ENCODE data around the gene ERICH6B. TPM values are rescaled to one million over a fixed set of nuclear protein-coding genes. Genes with fewer than 3 reads are reported as not detected.

Gene ERICH6B
- total RNA-seq, 2 experiments from 2014 or later = not detected

DNA sequence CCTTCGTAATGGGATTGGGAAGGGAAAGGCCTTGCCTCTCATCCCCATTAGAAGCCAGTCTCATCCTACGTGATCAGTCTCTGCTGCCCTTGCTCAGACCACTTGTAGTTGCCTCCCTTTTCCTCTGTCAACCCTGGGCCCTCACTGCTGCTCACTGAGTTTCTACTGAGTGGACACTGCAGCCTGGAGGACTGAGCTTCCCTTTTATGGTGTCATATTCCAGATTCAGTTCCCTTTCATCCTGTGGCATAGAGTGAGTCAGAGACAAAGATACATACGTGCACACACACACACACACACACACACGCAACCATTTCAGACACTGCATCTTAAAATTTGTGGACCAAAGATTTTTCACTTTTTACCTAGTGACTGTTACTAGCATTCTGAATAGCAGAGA, 94.2 kb downstream of the ERICH6B start:
- Mint-ChIP-seq H3K4me3 (no peak overlapping the region), H3K4me1 (peaks cover 8% of the 10 kb centered on the region), H3K9me3 (no peaks in the 10 kb centered on the region), H3K36me3 (peaks cover 43% of the 10 kb centered on the region), H3K27ac (no peak overlapping the region), H3K27me3 (no peaks in the 10 kb centered on the region)
- POLR2A ChIA-PET = no interaction called here
- ATAC-seq (ENCODE audit: low read depth) (no peak), DNase-seq (no peak)

DNA sequence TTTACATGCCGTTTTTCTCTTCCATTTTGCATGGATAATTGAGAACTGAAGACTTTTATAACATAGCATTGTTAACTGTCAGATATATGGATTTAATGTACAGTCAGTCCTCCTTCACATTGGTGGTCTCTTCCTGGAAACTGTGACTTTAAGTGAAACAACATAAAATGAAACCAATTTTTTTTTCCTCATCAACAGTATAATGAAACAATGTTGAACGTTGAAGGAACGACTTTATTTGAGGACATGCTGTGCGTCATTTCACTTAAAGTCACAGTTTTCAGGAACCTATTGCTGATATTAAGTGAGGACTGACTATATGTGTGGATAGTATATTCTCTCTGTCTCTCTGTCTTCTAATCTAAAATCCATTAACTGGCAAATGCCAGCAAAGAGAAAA, 96.0 kb downstream of the ERICH6B start:
- DNase-seq (no peak), ATAC-seq (ENCODE audit: low read depth) (no peak)
- Mint-ChIP-seq H3K9me3 (no peaks in the 10 kb centered on the region), H3K27me3 (no peaks in the 10 kb centered on the region), H3K36me3 (peaks cover 39% of the 10 kb centered on the region), H3K27ac (peak overlapping the region; percentile 4), H3K4me3 (no peak overlapping the region), H3K4me1 (peaks cover 13% of the 10 kb centered on the region)
- POLR2A ChIA-PET = no interaction called here

DNA sequence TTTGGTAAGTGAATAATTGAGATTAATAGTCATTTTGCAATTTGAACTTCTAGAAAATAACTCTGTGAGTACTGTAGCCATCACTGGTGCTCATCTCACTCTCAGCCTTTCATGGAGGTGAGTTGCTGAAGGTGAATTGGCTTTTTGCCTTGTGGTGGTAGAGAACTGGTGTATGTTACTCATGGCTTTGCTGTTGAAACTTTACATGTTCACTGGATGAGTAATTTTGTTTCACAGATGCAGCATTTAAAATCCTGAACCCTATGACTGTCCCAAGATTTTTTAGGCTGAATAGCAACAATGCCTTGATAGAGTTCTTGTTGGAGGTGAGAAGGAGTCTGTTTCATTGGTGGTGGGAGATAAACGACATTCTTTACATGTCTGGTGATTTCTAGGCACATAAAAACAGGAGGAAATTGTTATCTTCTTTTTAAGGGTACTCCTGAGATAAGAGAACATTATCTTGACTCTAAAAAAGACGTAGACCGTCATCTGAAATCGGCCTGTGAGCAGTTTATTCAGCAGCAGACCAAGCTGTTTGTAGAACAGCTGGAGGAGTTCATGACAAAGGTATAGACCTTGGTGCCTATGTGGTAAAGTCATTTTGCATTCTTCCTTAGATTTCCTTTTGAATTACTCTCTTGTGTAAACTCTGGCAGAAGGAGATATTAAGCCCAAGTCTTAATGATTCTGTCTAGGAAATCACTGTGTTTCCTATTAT, 96.9 kb downstream of the ERICH6B start:
- ATAC-seq (ENCODE audit: low read depth) (no peak), DNase-seq (no peak)
- H3K4me3 Mint-ChIP-seq = no peak overlapping the region
- no peaks in the 10 kb centered on the region for H3K9me3 Mint-ChIP-seq
- H3K4me1 Mint-ChIP-seq = peaks cover 13% of the 10 kb centered on the region
- no peak overlapping the region for H3K27ac Mint-ChIP-seq
- POLR2A ChIA-PET = no interaction called here
- H3K27me3 Mint-ChIP-seq = no peaks in the 10 kb centered on the region
- peaks cover 35% of the 10 kb centered on the region for H3K36me3 Mint-ChIP-seq

DNA sequence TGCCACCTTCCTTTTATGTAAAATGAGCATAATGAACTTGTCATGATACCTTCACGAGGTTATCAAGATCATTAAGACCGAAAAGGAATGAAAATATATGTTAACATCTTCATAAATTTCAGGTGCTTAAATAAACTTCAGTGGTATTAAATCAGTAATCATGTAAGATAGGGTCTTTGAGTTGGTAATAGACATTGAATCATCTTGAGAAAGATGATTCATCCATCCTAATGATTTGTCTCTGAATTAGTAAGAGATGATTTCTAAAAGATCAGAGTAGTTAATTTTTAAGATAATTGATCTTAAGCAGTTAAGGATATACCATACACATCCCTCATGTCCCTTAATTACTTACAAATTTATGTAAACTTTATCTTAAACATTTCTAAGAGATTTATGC, 98.8 kb downstream of the ERICH6B start:
- no peak for ATAC-seq (ENCODE audit: low read depth)
- Mint-ChIP-seq H3K27me3 (no peaks in the 10 kb centered on the region), H3K4me3 (no peak overlapping the region), H3K9me3 (no peaks in the 10 kb centered on the region), H3K27ac (no peak overlapping the region), H3K4me1 (peaks cover 16% of the 10 kb centered on the region), H3K36me3 (peaks cover 35% of the 10 kb centered on the region)
- POLR2A ChIA-PET = no interaction called here
- DNase-seq = no peak

DNA sequence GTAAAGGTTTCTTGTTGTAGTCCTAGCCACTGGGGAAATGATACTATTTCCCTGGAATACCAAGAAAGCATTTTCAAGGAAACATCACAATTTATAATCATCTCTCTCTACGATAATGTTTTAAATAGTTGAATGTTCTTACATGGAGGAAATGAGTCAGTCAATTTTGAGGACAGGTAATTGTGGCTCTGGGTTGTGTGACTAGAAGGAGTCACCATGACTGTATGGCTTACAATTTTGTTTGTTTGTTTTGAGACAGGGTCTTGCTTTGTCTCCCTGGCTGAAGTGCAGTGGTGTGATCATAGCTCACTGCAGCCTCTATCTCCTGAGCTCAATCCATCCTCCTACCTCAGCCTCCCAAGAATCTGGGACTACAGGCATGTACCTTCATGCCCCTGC, 103.4 kb downstream of the ERICH6B start:
- H3K4me1 Mint-ChIP-seq = peaks cover 13% of the 10 kb centered on the region
- peak overlapping the region; percentile 49 for H3K27ac Mint-ChIP-seq
- ATAC-seq (ENCODE audit: low read depth) (no peak), DNase-seq (no peak)
- no peak overlapping the region for H3K4me3 Mint-ChIP-seq
- H3K27me3 Mint-ChIP-seq = no peaks in the 10 kb centered on the region
- peaks cover 21% of the 10 kb centered on the region for H3K36me3 Mint-ChIP-seq
- POLR2A ChIA-PET = no interaction called here
- no peaks in the 10 kb centered on the region for H3K9me3 Mint-ChIP-seq

DNA sequence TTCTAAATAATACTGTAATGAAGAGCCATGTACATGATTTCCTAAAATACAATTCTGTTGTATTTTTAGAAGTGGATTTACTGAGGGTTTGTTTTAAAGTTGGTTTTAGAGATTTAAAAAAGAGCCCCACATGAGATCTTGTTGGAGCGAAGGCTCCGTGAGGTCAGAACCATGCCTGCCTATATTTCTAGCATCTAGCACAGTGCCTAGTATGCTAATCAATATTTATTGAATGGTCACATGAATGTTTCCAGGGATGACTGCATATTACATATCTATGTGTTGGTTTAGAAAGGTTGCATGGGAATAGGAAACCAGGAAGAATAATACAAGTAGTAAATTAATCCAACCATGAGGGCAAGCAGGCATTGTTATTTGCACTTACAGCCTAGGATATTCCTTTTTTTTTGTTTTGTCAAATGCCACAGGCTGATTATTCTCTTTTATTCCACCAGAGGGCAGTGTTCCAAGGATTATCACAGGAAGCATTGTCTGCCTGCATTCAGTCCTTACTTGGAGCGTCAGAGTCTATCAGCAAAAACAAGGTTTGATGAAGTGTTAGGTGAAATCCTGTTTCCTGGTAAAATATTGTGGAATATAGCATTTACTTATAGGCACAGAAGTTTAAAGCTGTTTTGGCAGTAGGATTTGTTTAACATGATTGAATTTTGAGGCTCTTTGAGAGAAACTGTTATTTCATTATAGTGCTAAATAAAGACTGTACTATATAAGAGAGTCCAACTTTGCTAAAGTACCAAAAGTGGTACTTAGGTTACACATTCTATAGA, 104.0 kb downstream of the ERICH6B start:
- H3K27me3 Mint-ChIP-seq = no peaks in the 10 kb centered on the region
- no peak overlapping the region for H3K27ac Mint-ChIP-seq
- ATAC-seq (ENCODE audit: low read depth) = peak; percentile 47
- no peaks in the 10 kb centered on the region for H3K9me3 Mint-ChIP-seq
- H3K4me3 Mint-ChIP-seq = no peak overlapping the region
- POLR2A ChIA-PET = no interaction called here
- peaks cover 11% of the 10 kb centered on the region for H3K4me1 Mint-ChIP-seq
- no peak for DNase-seq
- peaks cover 20% of the 10 kb centered on the region for H3K36me3 Mint-ChIP-seq

DNA sequence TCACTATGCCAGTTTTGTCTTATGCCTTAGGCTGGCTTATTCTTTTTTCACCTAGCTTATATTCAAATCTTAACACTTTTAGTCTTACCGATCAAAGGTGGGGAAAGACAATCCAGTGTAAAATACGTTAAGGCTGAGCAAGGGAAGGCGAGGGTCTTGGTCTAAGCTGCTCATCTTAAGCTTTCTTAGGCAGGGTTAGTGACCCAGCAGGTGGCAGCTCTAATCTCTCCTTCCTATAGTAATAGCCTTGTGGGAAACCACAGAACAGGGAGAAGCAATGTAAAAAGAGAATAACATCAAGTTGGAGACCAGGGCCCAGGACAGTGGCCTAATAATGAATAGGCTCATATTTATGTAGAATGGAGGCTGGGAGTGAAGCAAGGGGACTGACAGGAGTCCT, 104.9 kb downstream of the ERICH6B start:
- no peak overlapping the region for H3K4me3 Mint-ChIP-seq
- H3K9me3 Mint-ChIP-seq = no peaks in the 10 kb centered on the region
- H3K4me1 Mint-ChIP-seq = peaks cover 10% of the 10 kb centered on the region
- no peak for DNase-seq
- peaks cover 24% of the 10 kb centered on the region for H3K36me3 Mint-ChIP-seq
- no peak overlapping the region for H3K27ac Mint-ChIP-seq
- ATAC-seq (ENCODE audit: low read depth) = no peak
- POLR2A ChIA-PET = no interaction called here
- H3K27me3 Mint-ChIP-seq = no peaks in the 10 kb centered on the region

DNA sequence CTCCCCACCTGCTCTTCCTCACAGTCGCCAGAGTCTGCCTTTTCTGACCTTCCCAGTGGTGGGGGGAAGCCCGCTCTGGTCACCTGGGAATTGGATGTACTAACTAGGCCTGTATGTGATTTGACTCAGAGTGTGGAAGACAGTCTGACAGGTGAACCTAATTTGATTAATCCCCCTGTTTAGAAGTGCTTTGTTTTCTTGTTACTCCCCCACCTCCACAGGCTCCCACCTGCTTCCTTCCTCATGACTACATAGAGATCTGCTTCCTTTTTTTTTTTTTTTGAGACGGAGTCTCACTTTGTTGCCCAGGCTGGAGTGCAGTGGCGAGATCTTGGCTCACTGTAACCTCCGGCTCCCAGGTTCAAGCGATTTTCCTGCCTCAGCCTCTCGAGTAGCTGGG, 106.8 kb downstream of the ERICH6B start:
- no peak overlapping the region for H3K27ac Mint-ChIP-seq
- no peaks in the 10 kb centered on the region for H3K27me3 Mint-ChIP-seq
- no peak for DNase-seq
- POLR2A ChIA-PET = no interaction called here
- peaks cover 28% of the 10 kb centered on the region for H3K36me3 Mint-ChIP-seq
- H3K9me3 Mint-ChIP-seq = no peaks in the 10 kb centered on the region
- no peak overlapping the region for H3K4me3 Mint-ChIP-seq
- ATAC-seq (ENCODE audit: low read depth) = no peak
- H3K4me1 Mint-ChIP-seq = peaks cover 6% of the 10 kb centered on the region

DNA sequence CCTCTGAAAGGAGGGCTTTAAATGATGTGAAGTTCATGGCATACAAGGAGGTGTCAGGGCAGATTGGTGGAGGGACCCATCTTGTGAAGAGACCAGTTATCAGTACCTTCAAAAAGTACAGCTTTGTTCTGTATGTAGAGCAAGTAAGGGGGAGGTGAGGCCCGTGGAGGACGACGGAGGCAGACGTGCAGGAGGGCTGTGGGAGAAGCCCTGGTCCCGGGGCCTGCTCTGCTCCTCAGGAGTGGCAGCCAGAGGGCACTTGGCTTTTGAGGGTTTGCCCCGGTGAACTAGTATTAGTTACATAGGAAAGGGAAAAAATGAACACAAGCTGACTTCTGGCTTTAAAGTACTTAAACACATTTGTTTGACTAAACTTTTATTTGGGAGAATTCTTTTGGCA, 108.7 kb downstream of the ERICH6B start:
- peak overlapping the region; percentile 11 for H3K27ac Mint-ChIP-seq
- POLR2A ChIA-PET = no interaction called here
- no peaks in the 10 kb centered on the region for H3K27me3 Mint-ChIP-seq
- DNase-seq (no peak), ATAC-seq (ENCODE audit: low read depth) (no peak)
- H3K9me3 Mint-ChIP-seq = no peaks in the 10 kb centered on the region
- peaks cover 3% of the 10 kb centered on the region for H3K4me1 Mint-ChIP-seq
- no peak overlapping the region for H3K4me3 Mint-ChIP-seq
- H3K36me3 Mint-ChIP-seq = peaks cover 35% of the 10 kb centered on the region

DNA sequence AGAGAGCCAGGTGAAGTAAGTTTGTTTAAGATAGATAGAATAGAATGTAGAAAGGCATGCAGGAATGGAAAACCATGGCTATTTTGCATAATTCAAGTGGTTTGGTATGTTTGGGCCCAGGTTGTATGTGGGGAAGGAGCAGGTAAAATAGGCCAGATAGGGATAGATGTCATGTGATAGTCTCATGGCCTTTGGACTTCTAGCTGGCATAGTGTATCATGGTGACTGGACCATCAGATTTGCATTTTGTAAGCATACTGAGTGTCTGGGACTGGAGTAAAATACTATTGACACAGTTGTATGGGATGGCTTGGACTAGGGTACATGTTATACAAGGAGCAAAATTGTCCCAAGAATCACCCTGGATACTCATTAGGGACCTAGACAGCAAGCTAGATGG, 111.9 kb downstream of the ERICH6B start:
- no peak overlapping the region for H3K27ac Mint-ChIP-seq

DNA sequence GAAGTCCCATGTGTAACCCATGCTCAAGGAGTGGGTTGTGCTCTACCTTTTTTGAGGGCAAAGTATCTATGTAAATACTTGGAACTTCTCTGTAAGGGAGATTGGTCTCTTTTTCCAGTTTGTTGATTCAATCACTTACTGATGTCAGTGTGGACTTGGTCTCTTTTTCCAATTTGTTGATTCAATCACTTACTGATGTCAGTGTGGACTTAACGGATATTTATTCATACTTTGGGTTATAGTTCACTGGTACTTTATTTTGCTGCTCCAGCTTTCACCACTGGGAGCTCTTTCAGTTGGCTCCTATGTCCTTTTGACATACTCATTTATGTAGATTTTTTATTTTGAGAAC, 114.4 kb downstream of the ERICH6B start:
- POLR2A ChIA-PET = no interaction called here
- H3K27me3 Mint-ChIP-seq = no peaks in the 10 kb centered on the region
- DNase-seq = no peak
- ATAC-seq (ENCODE audit: low read depth) = no peak
- peaks cover 52% of the 10 kb centered on the region for H3K36me3 Mint-ChIP-seq
- H3K27ac Mint-ChIP-seq = peak overlapping the region; percentile 49
- peaks cover 12% of the 10 kb centered on the region for H3K4me1 Mint-ChIP-seq
- H3K4me3 Mint-ChIP-seq = no peak overlapping the region
- H3K9me3 Mint-ChIP-seq = no peaks in the 10 kb centered on the region

More for the DNA sequence above, 111.9 kb downstream of the ERICH6B start:
- Mint-ChIP-seq H3K9me3 (no peaks in the 10 kb centered on the region), H3K4me3 (no peak overlapping the region), H3K36me3 (peaks cover 42% of the 10 kb centered on the region), H3K4me1 (peaks cover 12% of the 10 kb centered on the region), H3K27me3 (no peaks in the 10 kb centered on the region)
- no peak for ATAC-seq (ENCODE audit: low read depth)
- no peak for DNase-seq
- POLR2A ChIA-PET = no interaction called here

DNA sequence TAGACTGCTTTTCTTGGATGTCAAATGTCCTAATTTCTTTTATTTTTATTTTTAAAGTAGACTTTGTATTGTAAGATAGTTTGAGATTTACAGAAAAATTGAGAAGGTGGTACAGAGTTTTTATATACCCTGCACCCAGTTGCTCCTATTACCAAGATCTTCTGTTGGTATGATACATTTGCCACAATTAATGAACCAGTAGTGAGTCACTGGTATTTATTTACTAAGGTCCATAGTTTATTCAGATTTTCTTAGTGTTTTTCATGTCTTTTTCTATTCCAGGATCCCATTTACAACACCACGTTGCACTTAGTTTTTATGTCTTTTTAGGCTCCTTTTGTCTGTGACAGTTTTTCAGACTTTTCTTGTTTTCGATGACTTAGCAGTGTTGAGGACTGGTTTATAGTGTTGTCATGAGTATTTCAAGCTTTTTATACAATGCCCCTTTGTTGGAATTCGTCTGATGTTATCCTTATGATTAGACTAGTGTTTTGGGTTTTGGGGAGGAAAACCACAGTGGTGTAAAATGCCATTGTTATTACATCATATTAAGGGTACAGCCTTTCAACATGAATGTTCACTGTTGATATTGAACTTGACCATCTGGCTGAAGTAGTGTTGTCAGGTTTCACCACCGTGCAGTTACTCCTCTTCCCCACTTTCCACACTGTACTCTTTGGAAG, 114.9 kb downstream of the ERICH6B start:
- ATAC-seq (ENCODE audit: low read depth) (no peak), DNase-seq (no peak)
- POLR2A ChIA-PET = no interaction called here
- H3K4me3 Mint-ChIP-seq = no peak overlapping the region
- H3K27ac Mint-ChIP-seq = peak overlapping the region; percentile 49
- H3K4me1 Mint-ChIP-seq = peaks cover 12% of the 10 kb centered on the region
- H3K27me3 Mint-ChIP-seq = no peaks in the 10 kb centered on the region
- peaks cover 52% of the 10 kb centered on the region for H3K36me3 Mint-ChIP-seq
- H3K9me3 Mint-ChIP-seq = no peaks in the 10 kb centered on the region

DNA sequence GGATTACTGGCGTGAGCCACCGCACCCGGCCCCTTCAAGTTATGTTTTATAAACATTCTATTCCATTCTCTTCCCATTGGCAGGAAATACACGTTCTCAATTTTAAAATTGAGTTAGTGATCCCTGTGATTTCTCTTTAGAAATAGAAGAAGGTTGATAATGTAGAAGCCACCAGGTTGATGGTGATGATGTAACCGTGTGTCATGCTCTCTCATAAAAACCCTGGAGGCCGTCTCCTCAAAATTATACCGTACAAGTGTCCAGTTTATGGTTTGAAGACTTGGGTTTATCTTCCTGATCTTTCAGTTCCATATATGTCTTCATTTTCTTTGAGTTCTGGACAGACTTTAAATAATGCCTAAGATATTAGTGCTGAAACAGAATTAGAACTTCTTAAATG, 118.6 kb downstream of the ERICH6B start:
- DNase-seq = no peak
- H3K4me3 Mint-ChIP-seq = no peak overlapping the region
- H3K4me1 Mint-ChIP-seq = peaks cover 12% of the 10 kb centered on the region
- H3K27me3 Mint-ChIP-seq = no peaks in the 10 kb centered on the region
- no peaks in the 10 kb centered on the region for H3K9me3 Mint-ChIP-seq
- peaks cover 33% of the 10 kb centered on the region for H3K36me3 Mint-ChIP-seq
- POLR2A ChIA-PET = no interaction called here
- no peak for ATAC-seq (ENCODE audit: low read depth)
- H3K27ac Mint-ChIP-seq = no peak overlapping the region

DNA sequence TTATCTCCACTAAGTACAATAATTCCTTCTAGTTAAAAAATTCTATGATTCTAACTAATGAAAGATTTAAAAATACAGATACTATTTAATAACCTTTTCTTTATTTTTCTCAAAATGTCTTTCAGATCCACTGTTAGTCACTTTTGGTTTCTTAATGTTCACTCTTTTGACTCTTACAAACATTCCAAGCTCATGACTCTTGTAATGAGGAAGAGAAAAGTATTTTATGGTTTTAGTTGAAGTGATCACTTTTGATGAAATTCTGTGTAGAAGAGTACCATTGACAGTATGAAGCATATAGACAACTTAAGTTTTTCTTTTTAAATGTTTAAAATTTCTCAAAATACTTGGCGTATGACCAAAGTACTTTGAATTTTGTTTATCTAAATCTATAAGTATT, 123.0 kb downstream of the ERICH6B start:
- Mint-ChIP-seq H3K27ac (no peak overlapping the region), H3K36me3 (peaks cover 13% of the 10 kb centered on the region)

More for the DNA sequence above, 123.0 kb downstream of the ERICH6B start:
- no peaks in the 10 kb centered on the region for H3K27me3 Mint-ChIP-seq
- H3K4me3 Mint-ChIP-seq = no peak overlapping the region
- ATAC-seq (ENCODE audit: low read depth) (no peak), DNase-seq (no peak)
- no peaks in the 10 kb centered on the region for H3K4me1 Mint-ChIP-seq
- H3K9me3 Mint-ChIP-seq = no peaks in the 10 kb centered on the region
- POLR2A ChIA-PET = no interaction called here

Measured in activated naive CD8-positive, alpha-beta T cell treated with anti-CD3 and anti-CD28 coated beads, Interleukin-2, amount 10 ng/mL, durations not matched to agents 7 days and 5 days (primary cell).